SJCRH30 (cell line): Measurements from ENCODE around the gene TRDMT1. TPM values are rescaled to one million over a fixed set of nuclear protein-coding genes. Genes with fewer than 3 reads are reported as not detected.

Source experiments
- DNase-seq, 2 experiments: peaks; one replicate each; pipeline ENCODE4 v3.0.0-alpha.2; 2015 to 2020
- H3K27ac ChIP-seq: fragments of 250-450 bp; sonication (Bioruptor Pico); 2 replicates; pipeline ENCODE4 v1.5.1; 2020; ENCODE audit warnings: mild to moderate bottlenecking, moderate library complexity
- H3K27me3 ChIP-seq: fragments of 250-450 bp; sonication (Bioruptor Pico); 2 replicates; pipeline ENCODE4 v1.5.1; 2020; ENCODE audit warnings: mild to moderate bottlenecking, moderate library complexity
- H3K36me3 ChIP-seq: fragments of 250-450 bp; sonication (Bioruptor Pico); 2 replicates; pipeline ENCODE4 v1.5.1; 2020; ENCODE audit warnings: mild to moderate bottlenecking, moderate library complexity
- H3K4me1 ChIP-seq: fragments of 250-450 bp; sonication (Bioruptor Pico); 2 replicates; pipeline ENCODE4 v1.5.1; 2020; ENCODE audit warnings: mild to moderate bottlenecking, moderate library complexity
- H3K4me3 ChIP-seq: fragments of 250-450 bp; sonication (Bioruptor Pico); 2 replicates; pipeline ENCODE4 v1.5.1; 2020; ENCODE audit warnings: mild to moderate bottlenecking, moderate library complexity
- H3K9me3 ChIP-seq: fragments of 250-450 bp; sonication (Bioruptor Pico); replicated peaks from 2 replicates; pipeline ENCODE4 v1.5.1; 2020; ENCODE audit warnings: mild to moderate bottlenecking, moderate library complexity
- total RNA-seq: library from RNA; depleted of rRNA; stranded (reverse); fragments of >200 nt; shearing (Covaris generic); gene quantifications from 2 replicates; pipeline ENCODE4 v1.2.3, GENCODE V29; 2014

The TRDMT1 gene
- total RNA-seq, 1 experiment from 2014 or later, result 10.8 TPM

- Histone ChIP-seq H3K36me3 (no peaks in the 10 kb centered on the region; the same call in 1 of the 2 replicates), H3K4me3 (no peak overlapping the region), H3K27ac (no peak overlapping the region), H3K4me1 (no peaks in the 10 kb centered on the region), H3K9me3 (no peaks in the 10 kb centered on the region; the same call in 1 of the 2 replicates), H3K27me3 (no peaks in the 10 kb centered on the region)
- DNase-seq, result no peak
Measured at GRCh38 chr10:17153321-17153720, 48.2 kb downstream of the TRDMT1 start.

DNA sequence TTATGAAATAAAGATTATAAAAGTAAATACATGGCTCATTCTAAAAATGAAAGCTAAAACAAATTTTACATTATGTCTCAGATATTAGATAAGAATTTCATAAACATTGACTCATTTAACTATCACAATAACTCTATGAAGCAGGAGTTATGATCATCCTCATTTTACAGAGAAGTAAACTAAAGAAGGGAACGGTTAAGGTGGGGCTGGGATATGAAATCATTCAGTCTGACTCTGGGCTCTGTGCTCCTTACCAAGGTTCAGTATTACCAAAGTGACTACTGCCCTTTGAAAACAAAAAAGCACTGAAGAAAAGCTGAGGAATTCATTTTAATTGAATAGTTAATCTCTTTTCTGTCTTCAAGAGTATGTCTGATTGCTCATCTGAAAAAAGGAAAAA, 49.8 kb downstream of the TRDMT1 start:
- Histone ChIP-seq H3K36me3 (no peaks in the 10 kb centered on the region; the same call in 1 of the 2 replicates), H3K4me3 (no peak overlapping the region), H3K4me1 (no peaks in the 10 kb centered on the region), H3K27ac (no peak overlapping the region), H3K9me3 (no peaks in the 10 kb centered on the region; the same call in 1 of the 2 replicates), H3K27me3 (no peaks in the 10 kb centered on the region)
- no peak for DNase-seq

DNA sequence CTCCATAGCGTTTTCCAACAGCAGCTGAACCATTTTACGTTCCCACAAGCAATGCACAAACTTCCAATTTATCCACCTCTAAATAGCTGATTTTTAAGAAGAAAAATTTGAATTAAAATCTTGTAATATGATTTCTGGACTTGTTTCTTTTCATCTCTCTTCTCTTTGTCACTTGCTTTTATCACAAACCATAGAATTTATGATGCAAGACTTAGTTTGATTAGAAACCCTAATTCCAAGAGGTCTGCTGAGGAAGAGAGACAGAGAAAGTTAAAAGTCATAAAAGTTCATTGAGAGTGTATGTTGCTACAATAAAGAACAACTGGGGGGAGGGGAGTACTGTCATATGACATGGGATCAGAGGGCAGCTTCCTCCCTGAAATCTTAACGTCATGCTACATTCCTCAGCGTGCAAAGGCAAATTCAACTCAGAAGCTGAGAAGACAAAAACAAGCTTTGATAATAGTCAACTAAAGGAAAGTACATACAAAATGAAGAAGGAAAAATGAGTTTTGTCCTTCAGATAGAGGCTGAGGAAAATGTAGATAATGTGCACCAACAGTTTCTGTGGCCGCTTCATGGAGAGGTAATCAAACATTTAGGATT, 53.5 kb downstream of the TRDMT1 start:
- Histone ChIP-seq H3K4me1 (no peaks in the 10 kb centered on the region), H3K9me3 (no peaks in the 10 kb centered on the region; the same call in 1 of the 2 replicates), H3K36me3 (no peaks in the 10 kb centered on the region; the same call in 1 of the 2 replicates), H3K4me3 (no peak overlapping the region), H3K27me3 (no peaks in the 10 kb centered on the region), H3K27ac (no peak overlapping the region)
- no peak for DNase-seq

- no peak overlapping the region for H3K27ac ChIP-seq
- DNase-seq, result no peak
- no peak overlapping the region for H3K4me3 ChIP-seq
- H3K27me3 ChIP-seq, result no peaks in the 10 kb centered on the region
- no peaks in the 10 kb centered on the region; the same call in 1 of the 2 replicates for H3K9me3 ChIP-seq
- H3K36me3 ChIP-seq, result no peaks in the 10 kb centered on the region; the same call in 1 of the 2 replicates
- H3K4me1 ChIP-seq, result no peaks in the 10 kb centered on the region
Measured at GRCh38 chr10:17146892-17147291, 54.6 kb downstream of the TRDMT1 start.

DNA sequence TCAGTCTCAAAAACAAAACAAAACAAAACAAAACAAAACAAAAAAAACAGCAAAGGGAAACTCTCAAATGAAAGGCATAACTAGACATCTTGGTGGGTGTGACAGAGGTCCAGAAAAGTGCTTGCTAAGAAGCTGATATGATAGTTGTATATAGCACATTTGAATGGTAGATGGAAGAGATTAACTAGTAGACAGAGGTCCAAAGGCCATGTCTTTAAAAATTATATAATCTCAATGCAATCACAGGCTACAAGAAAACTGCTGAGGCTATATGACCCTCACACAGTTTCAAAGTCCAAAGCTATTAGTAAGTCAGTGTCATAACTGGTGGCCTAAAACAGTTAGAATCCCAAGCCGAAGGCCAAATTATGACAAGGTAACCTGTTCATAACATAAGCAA, 56.2 kb downstream of the TRDMT1 start:
- Histone ChIP-seq H3K36me3 (no peaks in the 10 kb centered on the region; the same call in 1 of the 2 replicates), H3K9me3 (no peaks in the 10 kb centered on the region; the same call in 1 of the 2 replicates), H3K4me3 (no peak overlapping the region), H3K4me1 (no peaks in the 10 kb centered on the region), H3K27ac (no peak overlapping the region), H3K27me3 (no peaks in the 10 kb centered on the region)
- DNase-seq, result no peak

DNA sequence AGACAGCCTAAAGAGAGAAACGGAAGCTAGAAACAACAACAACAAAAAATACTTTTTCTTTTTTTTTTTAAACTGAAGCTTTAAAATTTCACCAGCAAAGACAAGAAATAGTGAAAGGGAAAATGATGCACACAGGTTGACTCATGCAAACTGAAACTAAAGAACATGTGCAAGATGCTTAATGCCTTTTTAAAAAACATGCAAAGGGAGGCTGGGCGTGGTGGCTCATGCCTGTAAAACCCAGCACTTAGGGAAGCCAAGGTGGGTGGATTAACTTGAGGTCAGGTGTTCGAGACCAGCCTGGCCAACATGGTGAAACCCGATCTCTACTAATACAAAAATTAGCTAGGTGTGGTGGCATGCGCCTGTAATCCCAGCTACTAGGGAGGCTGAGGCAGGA, 56.7 kb downstream of the TRDMT1 start:
- no peak for DNase-seq
- H3K36me3 ChIP-seq, result no peaks in the 10 kb centered on the region; the same call in 1 of the 2 replicates
- no peaks in the 10 kb centered on the region for H3K27me3 ChIP-seq
- no peak overlapping the region for H3K4me3 ChIP-seq
- no peaks in the 10 kb centered on the region; the same call in 1 of the 2 replicates for H3K9me3 ChIP-seq
- H3K27ac ChIP-seq, result no peak overlapping the region
- no peaks in the 10 kb centered on the region for H3K4me1 ChIP-seq

- no peaks in the 10 kb centered on the region; the same call in 1 of the 2 replicates for H3K36me3 ChIP-seq
- H3K4me3 ChIP-seq, result no peak overlapping the region
- no peak for DNase-seq
- no peaks in the 10 kb centered on the region for H3K27me3 ChIP-seq
- H3K9me3 ChIP-seq, result no peaks in the 10 kb centered on the region; the same call in 1 of the 2 replicates
- H3K4me1 ChIP-seq, result peaks cover 2% of the 10 kb centered on the region; the same call in 1 of the 2 replicates
- no peak overlapping the region for H3K27ac ChIP-seq
Measured at GRCh38 chr10:17144032-17144431, 57.4 kb downstream of the TRDMT1 start.

DNA sequence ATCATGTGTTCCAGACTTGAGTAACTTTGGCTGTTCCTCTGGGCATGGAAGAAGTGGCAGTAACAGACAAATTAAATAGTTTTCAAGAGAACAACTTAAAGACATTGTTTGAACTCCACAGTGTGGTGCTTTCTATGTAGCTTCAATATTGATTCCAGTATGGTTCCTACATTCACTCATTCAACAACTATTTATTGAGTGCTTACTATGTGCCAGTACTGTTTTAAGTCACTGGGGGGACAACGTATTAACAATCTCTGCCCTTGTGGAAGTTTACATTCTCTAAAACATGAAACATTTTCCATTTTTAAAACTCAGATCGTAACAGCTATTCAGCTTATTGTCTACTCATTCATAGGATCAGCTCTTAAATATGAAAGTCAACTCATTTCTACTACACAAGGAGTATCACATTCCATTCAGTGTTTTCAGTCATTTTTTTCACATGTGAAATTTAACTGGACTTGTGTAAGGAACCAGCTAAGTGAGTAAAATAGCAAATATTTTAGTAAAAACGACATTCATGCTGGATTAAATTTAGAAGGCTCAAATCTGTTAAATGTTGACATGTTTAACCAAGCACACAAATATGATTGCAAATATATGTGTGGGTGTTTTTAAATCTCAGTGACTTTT, 58.3 kb downstream of the TRDMT1 start:
- H3K4me3 ChIP-seq, result no peak overlapping the region
- H3K27ac ChIP-seq, result no peak overlapping the region
- H3K4me1 ChIP-seq, result peaks cover 6% of the 10 kb centered on the region; the same call in 1 of the 2 replicates
- no peaks in the 10 kb centered on the region for H3K27me3 ChIP-seq
- DNase-seq, result no peak
- no peaks in the 10 kb centered on the region for H3K9me3 ChIP-seq
- H3K36me3 ChIP-seq, result no peaks in the 10 kb centered on the region

GRCh38 chr10:17141504-17142229, 59.8 kb downstream of the TRDMT1 start:
- no peaks in the 10 kb centered on the region for H3K9me3 ChIP-seq
- DNase-seq, result no peak
- H3K27ac ChIP-seq, result no peak overlapping the region
- H3K4me1 ChIP-seq, result peaks cover 8% of the 10 kb centered on the region; the same call in 1 of the 2 replicates
- no peaks in the 10 kb centered on the region for H3K36me3 ChIP-seq
- H3K4me3 ChIP-seq, result no peak overlapping the region
- H3K27me3 ChIP-seq, result no peaks in the 10 kb centered on the region

DNA sequence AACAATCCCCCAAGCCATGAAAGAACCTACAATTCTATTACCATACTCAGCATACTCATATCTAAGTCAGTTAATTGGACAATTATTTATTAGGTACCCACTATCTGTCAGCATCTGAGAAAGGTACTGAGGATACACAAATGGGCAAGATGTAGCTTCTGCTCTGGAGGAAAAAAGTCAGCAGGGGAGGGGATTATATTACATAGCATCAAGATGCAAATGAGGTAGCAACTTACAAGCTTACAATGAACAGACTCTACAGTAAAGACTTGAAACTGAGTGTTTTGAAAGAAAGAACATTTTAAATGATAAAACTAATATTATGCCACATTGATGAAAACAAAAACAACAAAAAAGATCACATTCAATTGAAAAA, 61.1 kb downstream of the TRDMT1 start:
- DNase-seq, result no peak
- Histone ChIP-seq H3K9me3 (no peaks in the 10 kb centered on the region), H3K36me3 (no peaks in the 10 kb centered on the region), H3K27me3 (no peaks in the 10 kb centered on the region), H3K27ac (no peak overlapping the region), H3K4me1 (peaks cover 8% of the 10 kb centered on the region; the same call in 1 of the 2 replicates), H3K4me3 (no peak overlapping the region)

- peaks cover 16% of the 10 kb centered on the region for H3K4me1 ChIP-seq
- H3K9me3 ChIP-seq, result no peaks in the 10 kb centered on the region
- H3K36me3 ChIP-seq, result no peaks in the 10 kb centered on the region
- no peak overlapping the region for H3K4me3 ChIP-seq
- peak in 1 of 2 experiments; percentile 37 for DNase-seq
- no peaks in the 10 kb centered on the region for H3K27me3 ChIP-seq
- H3K27ac ChIP-seq, result no peak overlapping the region
Measured at GRCh38 chr10:17138460-17139042, 62.9 kb downstream of the TRDMT1 start.

DNA sequence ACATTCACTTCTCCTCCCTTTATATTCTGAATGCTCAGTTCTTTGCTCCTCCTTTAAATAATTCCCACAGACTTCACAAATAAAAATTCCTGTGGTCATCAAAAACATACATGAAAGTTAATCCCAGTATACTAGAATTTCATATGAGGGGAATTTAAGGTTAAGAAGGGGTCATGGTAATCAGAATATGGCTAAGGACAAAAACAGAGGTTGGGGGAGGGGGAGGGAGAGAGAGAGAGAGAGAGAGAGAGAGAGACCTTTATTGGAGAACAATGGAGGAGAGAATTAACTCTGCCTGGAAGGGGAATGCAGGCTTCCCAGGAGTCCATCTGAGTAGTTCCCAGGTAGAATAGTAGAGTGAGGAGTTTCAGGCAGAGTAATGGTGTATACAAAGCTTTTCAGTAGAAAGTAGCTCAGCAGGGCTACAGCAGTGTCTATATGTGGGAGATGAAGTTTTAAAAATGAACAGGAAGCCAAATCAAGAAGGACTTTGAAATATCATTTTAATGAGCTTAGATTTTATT, 66.7 kb downstream of the TRDMT1 start:
- DNase-seq, result peak in 1 of 2 experiments; percentile 54

GRCh38 chr10:17134282-17134681, 67.2 kb downstream of the TRDMT1 start:
- Histone ChIP-seq H3K9me3 (no peaks in the 10 kb centered on the region), H3K4me3 (no peak overlapping the region), H3K27ac (no peak overlapping the region), H3K36me3 (no peaks in the 10 kb centered on the region), H3K4me1 (peaks cover 16% of the 10 kb centered on the region), H3K27me3 (no peaks in the 10 kb centered on the region)
- DNase-seq, result peak in 1 of 2 experiments; percentile 16

More for the DNA sequence above, 66.7 kb downstream of the TRDMT1 start:
- Histone ChIP-seq H3K27ac (no peak overlapping the region), H3K36me3 (no peaks in the 10 kb centered on the region), H3K27me3 (no peaks in the 10 kb centered on the region), H3K4me1 (peaks cover 16% of the 10 kb centered on the region), H3K9me3 (no peaks in the 10 kb centered on the region), H3K4me3 (no peak overlapping the region)

DNA sequence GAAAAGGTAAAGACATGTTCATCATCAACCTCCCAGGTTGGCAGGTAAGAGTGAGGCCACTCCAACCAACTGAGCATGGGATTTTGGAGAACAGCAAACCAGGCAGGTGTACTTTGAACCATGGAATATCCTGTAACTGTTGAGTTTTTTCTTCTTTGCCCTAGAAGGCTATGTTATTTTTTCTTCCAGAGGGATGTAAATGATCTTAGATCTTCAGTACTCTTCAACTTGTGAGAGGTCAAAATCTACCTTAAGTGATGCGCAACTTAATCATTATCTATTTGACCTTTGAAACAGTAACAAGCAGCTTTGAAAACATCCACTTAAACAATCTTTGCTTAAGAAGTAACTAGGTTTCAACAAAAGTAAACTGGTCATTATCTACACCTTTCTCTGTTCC, 71.7 kb downstream of the TRDMT1 start, which contains the start of gene CUBN:
CUBN (minus strand) TSS at position 71 of the 400 bp plus-strand sequence; CDS start at position 25, 46 bp downstream.
- Histone ChIP-seq H3K4me3 (no peak within 1 kb of the TSS), H3K4me1 (peaks cover 10% of the 10 kb centered on the region), H3K27me3 (no peaks in the 10 kb centered on the region), H3K9me3 (no peaks in the 10 kb centered on the region), H3K36me3 (no peaks in the 10 kb centered on the region), H3K27ac (no peak within 1 kb of the TSS)
- no peak for DNase-seq
